HG03108 (cell line): ENCODE measurements around the gene ZNF256.

ENCODE experiments used
- ATAC-seq: cut with Tn5 transposase; IDR thresholded peaks from one replicate; pipeline ENCODE4 v1.9.1; 2021; ENCODE audit warnings: moderate library complexity; ENCODE audit not compliant: unreplicated experiment

The ZNF256 gene

DNA sequence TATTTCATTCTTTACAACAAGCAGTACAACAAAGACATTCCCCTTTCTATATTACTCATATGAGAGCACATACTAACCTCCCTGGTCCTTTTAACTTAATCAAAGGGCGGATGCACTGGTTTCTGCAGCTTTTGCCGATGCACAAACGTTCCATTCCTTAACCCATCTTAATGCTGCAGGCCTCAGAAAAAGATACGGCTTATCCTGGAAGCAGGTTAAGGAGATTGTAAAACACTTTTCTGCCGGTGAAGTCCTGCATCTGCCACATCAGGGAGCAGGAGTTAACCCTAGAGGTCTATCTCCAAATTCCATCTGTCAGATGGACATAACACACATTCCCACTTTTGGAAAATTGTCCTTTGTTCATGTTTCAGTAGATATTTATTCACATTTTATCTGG, 47.2 kb downstream of the ZNF256 start:
- no peak for ATAC-seq
